HepG2 (cell line): ENCODE results near the gene SETD1A. TPM values are rescaled to one million over a fixed set of nuclear protein-coding genes. Genes with fewer than 3 reads are reported as not detected.

Experiments used
- CHCHD3 ChIP-seq: sonication (generic); formaldehyde crosslinking; IDR thresholded peaks from 2 replicates; pipeline ENCODE4 v1.8.0; 2022; ENCODE audit warnings: mild to moderate bottlenecking, missing genetic modification reagents, moderate library complexity
- DPF2 ChIP-seq: sonication (generic); formaldehyde crosslinking; IDR thresholded peaks from 2 replicates; pipeline ENCODE4 v1.4.0; 2020; ENCODE audit warnings: mild to moderate bottlenecking, low read depth, missing genetic modification reagents, borderline replicate concordance
- ETV5 ChIP-seq: IDR thresholded peaks from 2 replicates; pipeline ENCODE4 v1.6.1; 2018; ENCODE audit warnings: missing biosample characterization, missing genetic modification reagents, inconsistent platforms, borderline replicate concordance
- GLI4 ChIP-seq: sonication (generic); formaldehyde crosslinking; IDR thresholded peaks from 2 replicates; pipeline ENCODE4 v1.5.1; 2020; ENCODE audit warnings: missing genetic modification reagents, mild to moderate bottlenecking, moderate library complexity, borderline replicate concordance
- HHEX ChIP-seq: IDR thresholded peaks from 2 replicates; pipeline ENCODE4 v1.6.1; 2016; ENCODE audit warnings: control low read depth
- HMG20B ChIP-seq: conservative IDR thresholded peaks from 2 replicates; pipeline ENCODE4 v1.6.1; 2016; ENCODE audit warnings: missing genetic modification reagents, missing compliant biosample characterization
- HNF4A ChIP-seq: sonication (generic); formaldehyde crosslinking; IDR thresholded peaks from 2 replicates; pipeline ENCODE4 v1.4.0; 2020; ENCODE audit warnings: missing genetic modification reagents
- HNF4G ChIP-seq, 2 experiments: sonication (generic) in 1 of 2; formaldehyde crosslinking in 1 of 2; IDR thresholded peaks; 2 replicates each; pipeline versions ENCODE4 v1.4.0 to v1.6.1; 2011 to 2020; ENCODE audit warnings: borderline replicate concordance in 2 of 2, low read depth in 2 of 2, mild to moderate bottlenecking in 2 of 2, low read length in 1 of 2, missing genetic modification reagents in 1 of 2, moderate library complexity in 1 of 2
- HOXD1 ChIP-seq: sonication (generic); formaldehyde crosslinking; IDR thresholded peaks from 2 replicates; pipeline ENCODE4 v1.5.0; 2020; ENCODE audit warnings: missing genetic modification reagents
- NFYC ChIP-seq: IDR thresholded peaks from 2 replicates; pipeline ENCODE4 v1.6.1; 2016; ENCODE audit warnings: missing genetic modification reagents, missing compliant biosample characterization
- NKX3-1 ChIP-seq: sonication (generic); formaldehyde crosslinking; IDR thresholded peaks from 2 replicates; pipeline ENCODE4 v1.5.0; 2020; ENCODE audit warnings: missing genetic modification reagents
- RBM22 ChIP-seq: fragments of 200-400 bp; formaldehyde crosslinking; optimal IDR thresholded peaks from 2 replicates; pipeline ENCODE3; 2017; ENCODE audit warnings: mild to moderate bottlenecking, low read length, moderate library complexity
- REPIN1 ChIP-seq: sonication (generic); formaldehyde crosslinking; IDR thresholded peaks from 2 replicates; pipeline ENCODE4 v1.8.0; 2022; ENCODE audit warnings: missing genetic modification reagents, low read depth, mild to moderate bottlenecking, borderline replicate concordance
- SP140L ChIP-seq: sonication (generic); formaldehyde crosslinking; IDR thresholded peaks from 2 replicates; pipeline ENCODE4 v1.4.0; 2020; ENCODE audit warnings: missing genetic modification reagents, borderline replicate concordance
- YEATS4 ChIP-seq: sonication (generic); formaldehyde crosslinking; IDR thresholded peaks from 2 replicates; pipeline ENCODE4 v1.4.0; 2020; ENCODE audit warnings: missing genetic modification reagents, borderline replicate concordance
- ZBTB1 ChIP-seq: sonication (generic); formaldehyde crosslinking; IDR thresholded peaks from 2 replicates; pipeline ENCODE4 v1.4.0; 2020; ENCODE audit warnings: missing genetic modification reagents, borderline replicate concordance
- ZNF343 ChIP-seq: sonication (generic); formaldehyde crosslinking; IDR thresholded peaks from 2 replicates; pipeline ENCODE4 v1.4.0; 2020; ENCODE audit warnings: mild to moderate bottlenecking, missing genetic modification reagents
- ZNF431 ChIP-seq: sonication (generic); formaldehyde crosslinking; IDR thresholded peaks from 2 replicates; pipeline ENCODE4 v1.9.0; 2022; ENCODE audit warnings: missing genetic modification reagents, low read depth, mild to moderate bottlenecking, borderline replicate concordance
- ZNF496 ChIP-seq: sonication (generic); formaldehyde crosslinking; IDR thresholded peaks from 2 replicates; pipeline ENCODE4 v1.8.1; 2023; ENCODE audit warnings: mild to moderate bottlenecking, moderate library complexity, missing genetic modification reagents; ENCODE audit not compliant: insufficient replicate concordance
- ZNF747 ChIP-seq: sonication (generic); formaldehyde crosslinking; IDR thresholded peaks from 2 replicates; pipeline ENCODE4 v1.8.1; 2023; ENCODE audit warnings: missing genetic modification reagents, mild to moderate bottlenecking, borderline replicate concordance
- polyA plus RNA-seq, 8 experiments: library from polyadenylated mRNA; depleted of rRNA in 3 of 8; stranded (reverse) in 7 of 8; unstranded in 1 of 8; fragments of >200 nt; fragmentation: Illumina TruSeq in 4 of 8; extraction: Trizol in 4 of 8; gene quantifications; 2 replicates each; pipeline versions ENCODE4 v1.2.1 to v1.2.3, GENCODE V29; 2011 to 2016; ENCODE audit warnings: low read depth in 4 of 8, missing spikeins in 1 of 8, mixed read lengths in 1 of 8; ENCODE audit not compliant: insufficient read depth in 1 of 8
- total RNA-seq, 5 experiments: library from RNA; depleted of rRNA; stranded (reverse); fragments of >200 nt; fragmentation: Illumina TruSeq; extraction: Trizol; gene quantifications; 2 replicates each; pipeline ENCODE4 v1.2.3, GENCODE V29; 2016; ENCODE audit warnings: low read depth in 1 of 5
- TF ChIP-seq, protein P1 (sequence below): IDR thresholded peaks from 2 replicates; pipeline ENCODE4 v1.6.1; 2016; ENCODE audit warnings: missing compliant biosample characterization, missing genetic modification reagents, borderline replicate concordance
- TF ChIP-seq, protein P2 (sequence below): fragments of 450-650 bp; IDR thresholded peaks from 2 replicates; pipeline ENCODE4 v1.6.1; 2017
- TF ChIP-seq, protein P3 (sequence below): sonication (generic); formaldehyde crosslinking; conservative IDR thresholded peaks from 2 replicates; pipeline ENCODE4 v1.4.0; 2020; ENCODE audit warnings: missing genetic modification reagents
- TF ChIP-seq, protein P4 (sequence below): sonication (generic); formaldehyde crosslinking; conservative IDR thresholded peaks from 2 replicates; pipeline ENCODE4 v1.4.0; 2020; ENCODE audit warnings: missing genetic modification reagents

The SETD1A gene
- total and polyA plus RNA-seq, 2 of the 13 experiments (the other 11 are each of a cell fraction or from before 2014, with no cell fraction given): 3.8 to 5.6 TPM

DNA sequence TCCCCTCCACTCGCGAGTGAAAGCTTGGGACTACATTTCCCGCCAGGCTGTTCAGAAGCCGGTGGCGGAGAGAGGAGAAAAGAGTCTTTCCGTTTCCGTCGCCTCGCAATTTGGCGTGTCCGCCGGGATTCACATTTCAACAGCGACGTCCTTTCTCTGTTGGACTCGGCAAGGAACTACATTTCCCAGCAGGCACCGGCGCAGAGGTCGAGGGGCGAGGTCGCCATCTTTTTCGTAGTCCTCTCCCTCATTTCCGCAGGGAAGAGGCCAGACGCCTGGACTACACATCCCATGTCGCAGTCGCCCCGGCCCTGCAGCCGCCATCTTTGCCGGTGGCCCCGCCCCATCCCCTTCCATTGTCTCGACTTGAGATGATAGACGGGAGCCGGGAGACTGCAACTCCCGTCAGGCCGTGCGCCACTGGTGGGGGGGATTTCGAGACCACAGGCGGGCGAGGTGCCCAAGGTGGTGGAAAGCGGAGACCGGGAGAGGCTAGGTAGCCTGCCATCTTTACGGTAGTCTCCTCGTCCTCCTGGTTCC is 35.1 kb upstream of the SETD1A start (continued):
- TF ChIP-seq SP140L (CRISPR knock-in tag) (no peak), REPIN1 (CRISPR knock-in tag) (no peak), ZNF496 (no peak), ETV5 (CRISPR knock-in tag) (peak; percentile 61; the same call in 1 of the 2 replicates), ZNF431 (CRISPR knock-in tag) (no peak), HNF4A (no peak), NKX3-1 (0 out of 2 replicates have a peak, but pooled peaks have one; percentile 15), NFYC (CRISPR knock-in tag) (peak; percentile 71), ZNF747 (CRISPR knock-in tag) (peak; percentile 11; the same call in 1 of the 2 replicates), HMG20B (CRISPR knock-in tag) (no peak), HHEX (CRISPR knock-in tag) (no peak), RBM22 (no peak), HOXD1 (CRISPR knock-in tag) (peak; percentile 68; the same call in 1 of the 2 replicates), HNF4G (IDR thresholded peaks at IDR 0.05; ENCODE audit: borderline replicate concordance, low read depth, low read length) (peak; percentile 33; the same call in 1 of the 2 replicates), HNF4G (CRISPR knock-in tag; IDR thresholded peaks at IDR 0.05; ENCODE audit: borderline replicate concordance, low read depth) (peak; percentile 49; the same call in 1 of the 2 replicates), DPF2 (no peak), GLI4 (CRISPR knock-in tag) (no peak), CHCHD3 (CRISPR knock-in tag) (no peak), YEATS4 (0 out of 2 replicates have a peak, but pooled peaks have one; percentile 64), ZNF343 (CRISPR knock-in tag) (no peak; the same call in 1 of the 2 replicates), ZBTB1 (CRISPR knock-in tag) (no peak)
- TF ChIP-seq, protein P1, sequence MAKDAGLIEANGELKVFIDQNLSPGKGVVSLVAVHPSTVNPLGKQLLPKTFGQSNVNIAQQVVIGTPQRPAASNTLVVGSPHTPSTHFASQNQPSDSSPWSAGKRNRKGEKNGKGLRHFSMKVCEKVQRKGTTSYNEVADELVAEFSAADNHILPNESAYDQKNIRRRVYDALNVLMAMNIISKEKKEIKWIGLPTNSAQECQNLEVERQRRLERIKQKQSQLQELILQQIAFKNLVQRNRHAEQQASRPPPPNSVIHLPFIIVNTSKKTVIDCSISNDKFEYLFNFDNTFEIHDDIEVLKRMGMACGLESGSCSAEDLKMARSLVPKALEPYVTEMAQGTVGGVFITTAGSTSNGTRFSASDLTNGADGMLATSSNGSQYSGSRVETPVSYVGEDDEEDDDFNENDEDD (CRISPR knock-in tag): peak; percentile 12; the same call in 1 of the 2 replicates
- TF ChIP-seq, protein P2, sequence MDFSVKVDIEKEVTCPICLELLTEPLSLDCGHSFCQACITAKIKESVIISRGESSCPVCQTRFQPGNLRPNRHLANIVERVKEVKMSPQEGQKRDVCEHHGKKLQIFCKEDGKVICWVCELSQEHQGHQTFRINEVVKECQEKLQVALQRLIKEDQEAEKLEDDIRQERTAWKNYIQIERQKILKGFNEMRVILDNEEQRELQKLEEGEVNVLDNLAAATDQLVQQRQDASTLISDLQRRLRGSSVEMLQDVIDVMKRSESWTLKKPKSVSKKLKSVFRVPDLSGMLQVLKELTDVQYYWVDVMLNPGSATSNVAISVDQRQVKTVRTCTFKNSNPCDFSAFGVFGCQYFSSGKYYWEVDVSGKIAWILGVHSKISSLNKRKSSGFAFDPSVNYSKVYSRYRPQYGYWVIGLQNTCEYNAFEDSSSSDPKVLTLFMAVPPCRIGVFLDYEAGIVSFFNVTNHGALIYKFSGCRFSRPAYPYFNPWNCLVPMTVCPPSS: no peak
- TF ChIP-seq, protein P3, sequence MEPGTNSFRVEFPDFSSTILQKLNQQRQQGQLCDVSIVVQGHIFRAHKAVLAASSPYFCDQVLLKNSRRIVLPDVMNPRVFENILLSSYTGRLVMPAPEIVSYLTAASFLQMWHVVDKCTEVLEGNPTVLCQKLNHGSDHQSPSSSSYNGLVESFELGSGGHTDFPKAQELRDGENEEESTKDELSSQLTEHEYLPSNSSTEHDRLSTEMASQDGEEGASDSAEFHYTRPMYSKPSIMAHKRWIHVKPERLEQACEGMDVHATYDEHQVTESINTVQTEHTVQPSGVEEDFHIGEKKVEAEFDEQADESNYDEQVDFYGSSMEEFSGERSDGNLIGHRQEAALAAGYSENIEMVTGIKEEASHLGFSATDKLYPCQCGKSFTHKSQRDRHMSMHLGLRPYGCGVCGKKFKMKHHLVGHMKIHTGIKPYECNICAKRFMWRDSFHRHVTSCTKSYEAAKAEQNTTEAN (CRISPR knock-in tag): peak; percentile 51
- TF ChIP-seq, protein P4, sequence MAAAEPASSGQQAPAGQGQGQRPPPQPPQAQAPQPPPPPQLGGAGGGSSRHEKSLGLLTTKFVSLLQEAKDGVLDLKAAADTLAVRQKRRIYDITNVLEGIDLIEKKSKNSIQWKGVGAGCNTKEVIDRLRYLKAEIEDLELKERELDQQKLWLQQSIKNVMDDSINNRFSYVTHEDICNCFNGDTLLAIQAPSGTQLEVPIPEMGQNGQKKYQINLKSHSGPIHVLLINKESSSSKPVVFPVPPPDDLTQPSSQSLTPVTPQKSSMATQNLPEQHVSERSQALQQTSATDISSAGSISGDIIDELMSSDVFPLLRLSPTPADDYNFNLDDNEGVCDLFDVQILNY (CRISPR knock-in tag): no peak
